Caco-2 (cell line): ENCODE data around the gene SDK2. TPM values are rescaled to one million over a fixed set of nuclear protein-coding genes. Genes with fewer than 3 reads are reported as not detected.

ENCODE experiments used
- BruUV-seq: library from RNA; stranded (reverse); fragments of 400-500 nt; replicated peaks from 2 replicates; lab custom pipeline; 2021; lab: Mats Ljungman, UMichigan
- CTCF ChIA-PET: fragments of 300-600 bp; sonication (Branson Sonifier 250); formaldehyde crosslinking; loops from one replicate; lab custom pipeline; 2022; ENCODE audit warnings: antibody characterized with exemption; lab: Charles Lee
- POLR2A ChIA-PET: fragments of 300-600 bp; sonication (Branson Sonifier 250); formaldehyde crosslinking; loops from one replicate; lab custom pipeline; 2022; ENCODE audit warnings: antibody characterized with exemption; lab: Charles Lee
- DNase-seq, 2 experiments: peaks; one replicate each; pipeline versions ENCODE4 v3.0.0 to v3.0.0-alpha.2; 2020 to 2022
- H3K27me3 ChIP-seq: replicated peaks from 2 replicates; pipeline ENCODE4 v1.6.0; 2011; ENCODE audit warnings: low read length; ENCODE audit not compliant: control insufficient read depth, insufficient read depth
- H3K36me3 ChIP-seq: 2 replicates; pipeline ENCODE4 v1.5.1; 2011; ENCODE audit warnings: low read length; ENCODE audit not compliant: control insufficient read depth, insufficient read depth
- H3K4me1 ChIP-seq: fragments of 250-450 bp; sonication (Bioruptor Pico); 2 replicates; pipeline ENCODE4 v1.5.1; 2020; ENCODE audit warnings: mild to moderate bottlenecking
- H3K4me3 ChIP-seq: 2 replicates; pipeline ENCODE4 v1.5.1; 2011; ENCODE audit warnings: low read depth, mild to moderate bottlenecking, control low read depth, low read length
- H3K9me3 ChIP-seq: fragments of 250-450 bp; sonication (Bioruptor Pico); 2 replicates; pipeline ENCODE4 v1.5.1; 2020; ENCODE audit warnings: mild to moderate bottlenecking, moderate library complexity
- H3K27ac Mint-ChIP-seq: one replicate; pipeline ENCODE4 v1.8.0; 2022; ENCODE audit warnings: mixed read lengths; ENCODE audit not compliant: unreplicated experiment
- H3K27me3 Mint-ChIP-seq: one replicate; pipeline ENCODE4 v1.8.0; 2022; ENCODE audit warnings: mixed read lengths; ENCODE audit not compliant: insufficient read depth, unreplicated experiment
- H3K36me3 Mint-ChIP-seq: one replicate; pipeline ENCODE4 v1.8.0; 2022; ENCODE audit warnings: mild to moderate bottlenecking, mixed read lengths; ENCODE audit not compliant: insufficient read depth, unreplicated experiment
- H3K4me1 Mint-ChIP-seq: one replicate; pipeline ENCODE4 v1.8.0; 2022; ENCODE audit warnings: low read depth, mixed read lengths; ENCODE audit not compliant: unreplicated experiment
- H3K4me3 Mint-ChIP-seq: one replicate; pipeline ENCODE4 v1.8.0; 2022; ENCODE audit warnings: mild to moderate bottlenecking, moderate library complexity, mixed read lengths; ENCODE audit not compliant: unreplicated experiment
- H3K9me3 Mint-ChIP-seq: one replicate; pipeline ENCODE4 v1.8.0; 2022; ENCODE audit warnings: mixed read lengths; ENCODE audit not compliant: unreplicated experiment
- CTCF ChIP-seq, 2 experiments: fragments of 200-600 bp in 1 of 2; IDR thresholded peaks; 1 replicate in 1 of 2; 2 replicates in 1 of 2; pipeline versions ENCODE4 v1.5.1 to v1.8.0; 2011 to 2022; ENCODE audit warnings: antibody characterized with exemption in 1 of 2, control low read depth in 1 of 2, inconsistent platforms in 1 of 2, low read depth in 1 of 2, low read length in 1 of 2, mild to moderate bottlenecking in 1 of 2, moderate library complexity in 1 of 2; ENCODE audit not compliant: insufficient read depth in 1 of 2, severe bottlenecking in 1 of 2, unreplicated experiment in 1 of 2
- intact Hi-C: fragments of 100-400 bp; cut with micrococcal nuclease; formaldehyde crosslinking; loops from one replicate; pipeline ENCODE4 v1.10.0; 2022; ENCODE audit not compliant: unreplicated experiment
- total RNA-seq: library from RNA; stranded (reverse); gene quantifications from 2 replicates; pipeline ENCODE4 v1.2.3, GENCODE V29; 2022

Gene SDK2
- total RNA-seq, 1 experiment from 2014 or later = 0.09 TPM

- Histone ChIP-seq H3K27me3 (peaks cover 2% of the 10 kb centered on the region; the same call in 1 of the 2 replicates), H3K9me3 (no peaks in the 10 kb centered on the region), H3K36me3 (no peaks in the 10 kb centered on the region), H3K4me1 (no peaks in the 10 kb centered on the region), H3K4me3 (no peak overlapping the region)
- intact Hi-C loops = no loop called here
- ChIA-PET POLR2A (no interaction called here), CTCF (interaction anchor here (0.6 kb wide), 2 partner anchors 15 to 215 kb away, joined by 3 read pairs; no protein-coding TSS in a partner anchor)
- no peaks in the 10 kb centered on the region for H3K9me3 Mint-ChIP-seq
- no peaks in the 10 kb centered on the region for H3K36me3 Mint-ChIP-seq
- no peak overlapping the region for H3K4me3 Mint-ChIP-seq
- TF ChIP-seq CTCF (IDR thresholded peaks at IDR 0.05; ENCODE audit: insufficient read depth in 1 of 2, low read depth in 1 of 2, low read length in 1 of 2, severe bottlenecking in 1 of 2, unreplicated experiment in 1 of 2) = no peak
- no peak overlapping the region for H3K27ac Mint-ChIP-seq
- peaks cover 11% of the 10 kb centered on the region for H3K27me3 Mint-ChIP-seq
- DNase-seq = no peak
- no peaks in the 10 kb centered on the region for H3K4me1 Mint-ChIP-seq
- BruUV-seq = no TSS peak
These were observed 259.3 kb downstream of the SDK2 start for GRCh38 chr17:73384926-73385325.

GRCh38 chr17:73380439-73381106 lies 263.7 kb downstream of the SDK2 start:
- Mint-ChIP-seq H3K4me1 (no peaks in the 10 kb centered on the region), H3K27me3 (peaks cover 15% of the 10 kb centered on the region), H3K9me3 (no peaks in the 10 kb centered on the region), H3K4me3 (no peak overlapping the region), H3K36me3 (no peaks in the 10 kb centered on the region), H3K27ac (no peak overlapping the region)
- intact Hi-C loops = no loop called here
- peaks cover 2% of the 10 kb centered on the region; the same call in 1 of the 2 replicates for H3K27me3 ChIP-seq
- H3K4me1 ChIP-seq = no peaks in the 10 kb centered on the region
- H3K4me3 ChIP-seq = no peak overlapping the region
- ChIA-PET CTCF (interaction anchor here (0.5 kb wide), 1 partner anchor 424 kb away, joined by 4 read pairs; no protein-coding TSS in a partner anchor), POLR2A (no interaction called here)
- no peak for TF ChIP-seq CTCF (IDR thresholded peaks at IDR 0.05; ENCODE audit: insufficient read depth in 1 of 2, low read depth in 1 of 2, low read length in 1 of 2, severe bottlenecking in 1 of 2, unreplicated experiment in 1 of 2)
- H3K9me3 ChIP-seq = no peaks in the 10 kb centered on the region
- H3K36me3 ChIP-seq = no peaks in the 10 kb centered on the region
- BruUV-seq = no TSS peak
- no peak for DNase-seq

- H3K27ac Mint-ChIP-seq = no peak overlapping the region
- no peaks in the 10 kb centered on the region for H3K36me3 Mint-ChIP-seq
- no peak for DNase-seq
- BruUV-seq = no TSS peak
- no peak for TF ChIP-seq CTCF (IDR thresholded peaks at IDR 0.05; ENCODE audit: insufficient read depth in 1 of 2, low read depth in 1 of 2, low read length in 1 of 2, severe bottlenecking in 1 of 2, unreplicated experiment in 1 of 2)
- H3K4me1 Mint-ChIP-seq = no peaks in the 10 kb centered on the region
- no peak overlapping the region for H3K4me3 Mint-ChIP-seq
- H3K9me3 Mint-ChIP-seq = no peaks in the 10 kb centered on the region
- ChIA-PET CTCF (no interaction called here), POLR2A (no interaction called here)
- Histone ChIP-seq H3K36me3 (no peaks in the 10 kb centered on the region), H3K27me3 (no peaks in the 10 kb centered on the region; the same call in 1 of the 2 replicates), H3K9me3 (no peaks in the 10 kb centered on the region), H3K4me3 (no peak overlapping the region), H3K4me1 (no peaks in the 10 kb centered on the region)
- peaks cover 15% of the 10 kb centered on the region for H3K27me3 Mint-ChIP-seq
- intact Hi-C loops = no loop called here
These were observed 264.4 kb downstream of the SDK2 start for GRCh38 chr17:73379826-73380225.
